NCI-H2029 treated with DMSO at 0.1 percent for 48 hours (cell line): ENCODE measurements around the gene SLC25A15.
"Not testable (repeated sequence)": the region's sequence is repeated elsewhere in the genome, so short reads cannot be mapped to it uniquely, and the experiment has no call there.

Experiments used
- DNase-seq: peaks from one replicate; lab custom pipeline; 2025; lab: John Stamatoyannopoulos, UW

The SLC25A15 gene

GRCh38 chr13:40781717-40782116 is 7.7 kb upstream of the SLC25A15 start:
- no peak for DNase-seq

- DNase-seq, result not testable (repeated sequence)
These were observed 6.4 kb upstream of the SLC25A15 start for GRCh38 chr13:40782971-40783370.

- no peak for DNase-seq
These were observed 4.9 kb upstream of the SLC25A15 start for GRCh38 chr13:40784540-40784939.

GRCh38 chr13:40786568-40786996 is 2.8 kb upstream of the SLC25A15 start:
- DNase-seq, result no peak

- DNase-seq, result no peak
These were observed 2.3 kb upstream of the SLC25A15 start for GRCh38 chr13:40787062-40787461.

- not testable (repeated sequence) for DNase-seq
These were observed 704 bp upstream of the SLC25A15 start for GRCh38 chr13:40788540-40789274.

- no peak for DNase-seq
These were observed 774 bp downstream of the SLC25A15 start for GRCh38 chr13:40790154-40790616.

- DNase-seq, result no peak
These were observed 3.1 kb downstream of the SLC25A15 start for GRCh38 chr13:40792284-40793051.

- DNase-seq, result no peak
These were observed 3.9 kb downstream of the SLC25A15 start for GRCh38 chr13:40793339-40793738.

- no peak for DNase-seq
These were observed 5.3 kb downstream of the SLC25A15 start for GRCh38 chr13:40794414-40795368.

- no peak for DNase-seq
These were observed 7.2 kb downstream of the SLC25A15 start for GRCh38 chr13:40796649-40797048.

GRCh38 chr13:40798380-40798779 is 9.0 kb downstream of the SLC25A15 start:
- DNase-seq, result peak; percentile 36

- DNase-seq, result no peak
These were observed 10.1 kb downstream of the SLC25A15 start for GRCh38 chr13:40799508-40799907.

- no peak for DNase-seq
These were observed 11.1 kb downstream of the SLC25A15 start for GRCh38 chr13:40800559-40800958.

- no peak for DNase-seq
These were observed 12.1 kb downstream of the SLC25A15 start for GRCh38 chr13:40801255-40802217.

GRCh38 chr13:40803316-40803715 is 13.9 kb downstream of the SLC25A15 start:
- DNase-seq, result no peak

- DNase-seq, result no peak
These were observed 16.8 kb downstream of the SLC25A15 start for GRCh38 chr13:40806241-40806640.

GRCh38 chr13:40809471-40809870 is 20.1 kb downstream of the SLC25A15 start:
- no peak for DNase-seq

GRCh38 chr13:40812102-40812501 is 22.7 kb downstream of the SLC25A15 start:
- no peak for DNase-seq

- DNase-seq, result no peak
These were observed 23.5 kb downstream of the SLC25A15 start for GRCh38 chr13:40812724-40813445.
